K562 (cell line): ENCODE results near the gene ARHGEF12. TPM values are rescaled to one million over a fixed set of nuclear protein-coding genes. Genes with fewer than 3 reads are reported as not detected.
A peak's percentile ranks its signal among the peaks of the same experiment; 100 is the strongest.

Experiments used
- BHLHE40 ChIP-seq: IDR thresholded peaks from 2 replicates; pipeline ENCODE4 v1.6.1; 2011; ENCODE audit warnings: low read length, improper control_type of control experiment
- EP400 ChIP-seq: fragments of 450-650 bp; IDR thresholded peaks from 2 replicates; pipeline ENCODE4 v1.6.1; 2017; ENCODE audit warnings: antibody characterized with exemption, mild to moderate bottlenecking, moderate library complexity
- GATAD2A ChIP-seq: fragments of 450-650 bp; IDR thresholded peaks from 2 replicates; pipeline ENCODE4 v1.6.1; 2017
- HMG20A ChIP-seq: fragments of 450-650 bp; formaldehyde crosslinking; conservative IDR thresholded peaks from 2 replicates; pipeline ENCODE4 v1.4.0; 2020; ENCODE audit warnings: mild to moderate bottlenecking, mixed read lengths
- JUN ChIP-seq, 2 experiments: sonication (generic) in 1 of 2; formaldehyde crosslinking in 1 of 2; IDR thresholded peaks; 2 replicates each; pipeline versions ENCODE4 v1.6.1 to v1.8.0; 2012 to 2022; ENCODE audit warnings: borderline replicate concordance in 2 of 2, mild to moderate bottlenecking in 2 of 2, improper control_type of control experiment in 1 of 2, low read depth in 1 of 2, low read length in 1 of 2, missing genetic modification reagents in 1 of 2
- LCOR ChIP-seq: sonication (generic); formaldehyde crosslinking; IDR thresholded peaks from 2 replicates; pipeline ENCODE4 v1.8.0; 2022; ENCODE audit warnings: mild to moderate bottlenecking, missing genetic modification reagents
- LEF1 ChIP-seq: fragments of 450-650 bp; IDR thresholded peaks from 2 replicates; pipeline ENCODE4 v1.6.1; 2016; ENCODE audit warnings: mild to moderate bottlenecking
- NFIC ChIP-seq: fragments of 450-650 bp; IDR thresholded peaks from 2 replicates; pipeline ENCODE4 v1.6.1; 2017; ENCODE audit warnings: mild to moderate bottlenecking, inconsistent platforms
- RBBP5 ChIP-seq: fragments of 200-600 bp; sonication (generic); IDR thresholded peaks from 2 replicates; pipeline ENCODE4 v1.6.1; 2012; ENCODE audit warnings: borderline replicate concordance, mild to moderate bottlenecking, low read length, control low read depth, inconsistent platforms; ENCODE audit not compliant: insufficient read depth, poor library complexity, severe bottlenecking
- RBFOX2 ChIP-seq: fragments of 200-400 bp; formaldehyde crosslinking; IDR thresholded peaks from 2 replicates; pipeline ENCODE4 v1.6.1; 2017; ENCODE audit warnings: low read depth, mild to moderate bottlenecking, low read length, moderate library complexity
- SIRT6 ChIP-seq: IDR thresholded peaks from one replicate; pipeline ENCODE4 v1.6.1; 2012; ENCODE audit warnings: low read depth, mild to moderate bottlenecking, control low read depth, inconsistent platforms, low read length, moderate library complexity
- YBX1 ChIP-seq: fragments of 450-650 bp; IDR thresholded peaks from 2 replicates; pipeline ENCODE4 v1.7.1; 2016; ENCODE audit warnings: mild to moderate bottlenecking
- YY1 ChIP-seq, 3 experiments: IDR thresholded peaks; 2 replicates each; pipeline ENCODE4 v1.6.1; 2011; ENCODE audit warnings: low read length in 2 of 3, mild to moderate bottlenecking in 2 of 3, moderate library complexity in 2 of 3, borderline replicate concordance in 1 of 3, control low read depth in 1 of 3, low read depth in 1 of 3; ENCODE audit not compliant: insufficient read depth in 3 of 3, insufficient replicate concordance in 2 of 3, control insufficient read depth in 1 of 3, insufficient read length in 1 of 3; ENCODE audit errors: extremely low read depth in 1 of 3
- ZNF274 ChIP-seq: IDR thresholded peaks from 2 replicates; pipeline ENCODE4 v1.6.1; 2011; ENCODE audit warnings: low read depth, mild to moderate bottlenecking, low read length, moderate library complexity, borderline replicate concordance
- ZNF778 ChIP-seq: fragments of 450-650 bp; formaldehyde crosslinking; IDR thresholded peaks from 2 replicates; pipeline ENCODE4 v1.4.0; 2020; ENCODE audit warnings: mild to moderate bottlenecking, moderate library complexity
- polyA plus RNA-seq, 8 experiments: library from polyadenylated mRNA; depleted of rRNA in 4 of 8; stranded (reverse) in 5 of 8; unstranded in 3 of 8; fragments of >200 nt; fragmentation: Nextera tagmentation in 2 of 8; fragmentation: Illumina TruSeq in 1 of 8; extraction: Ambion mirVana in 2 of 8; extraction: Trizol in 1 of 8; gene quantifications; 2 replicates each; pipeline versions ENCODE4 v1.2.1 to v1.2.3, GENCODE V29; 2011 to 2014; ENCODE audit warnings: inconsistent platforms in 1 of 8, missing spikeins in 1 of 8
- total RNA-seq, 7 experiments: library from RNA; depleted of rRNA in 6 of 7; stranded (reverse); fragments of >200 nt in 6 of 7; fragmentation: Illumina TruSeq in 2 of 7; extraction: Trizol in 2 of 7; gene quantifications; 2 replicates each; pipeline versions ENCODE4 v1.2.1 to v1.2.3, GENCODE V29; 2011 to 2021; ENCODE audit warnings: low replicate concordance in 1 of 7
- TF ChIP-seq, protein P1 (sequence below): fragments of 250-450 bp; sonication (Bioruptor Pico); IDR thresholded peaks from 2 replicates; pipeline ENCODE4 v1.8.0; 2021; ENCODE audit warnings: moderate library complexity, mild to moderate bottlenecking, inconsistent platforms
- TF ChIP-seq, protein P2 (sequence below): fragments of 450-650 bp; IDR thresholded peaks from 2 replicates; pipeline ENCODE4 v1.6.1; 2016
- TF ChIP-seq, protein P3 (sequence below): IDR thresholded peaks from 2 replicates; pipeline ENCODE4 v1.6.1; 2016; ENCODE audit warnings: missing genetic modification characterization, missing compliant biosample characterization
- TF ChIP-seq, protein P4 (sequence below): fragments of 450-650 bp; IDR thresholded peaks from 2 replicates; pipeline ENCODE4 v1.6.1; 2016; ENCODE audit warnings: borderline replicate concordance

The ARHGEF12 gene
- total and polyA plus RNA-seq, 9 of the 15 experiments (the other 6 are each of a cell fraction or from before 2014, with no cell fraction given) = 3.5 to 51.7 (median 29.5) TPM

DNA sequence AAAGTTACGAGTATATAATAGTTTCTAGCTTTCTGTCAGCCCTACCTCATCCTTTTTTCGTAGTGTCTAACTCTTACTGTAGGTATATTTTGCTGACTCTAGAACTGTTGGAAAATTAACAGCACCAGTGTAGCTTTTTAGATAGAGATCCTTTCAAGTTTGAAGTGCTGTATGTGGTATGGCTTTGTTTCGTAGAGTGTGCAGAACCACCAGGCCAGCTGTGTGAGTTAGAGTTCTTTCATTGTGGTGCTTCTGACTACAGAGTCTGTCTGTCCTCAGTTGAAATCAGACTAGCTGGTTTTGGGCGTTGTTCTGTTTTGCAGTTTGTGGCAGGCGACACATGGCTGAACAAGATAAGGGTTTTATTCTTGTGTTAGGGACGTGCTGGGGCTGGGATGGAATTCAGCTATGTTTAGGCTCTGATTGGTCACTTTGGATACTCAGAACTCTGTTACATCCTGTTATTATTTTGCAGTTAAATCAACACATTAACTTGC is 3.2 kb downstream of the ARHGEF12 start (continued):
- TF ChIP-seq, protein P1, sequence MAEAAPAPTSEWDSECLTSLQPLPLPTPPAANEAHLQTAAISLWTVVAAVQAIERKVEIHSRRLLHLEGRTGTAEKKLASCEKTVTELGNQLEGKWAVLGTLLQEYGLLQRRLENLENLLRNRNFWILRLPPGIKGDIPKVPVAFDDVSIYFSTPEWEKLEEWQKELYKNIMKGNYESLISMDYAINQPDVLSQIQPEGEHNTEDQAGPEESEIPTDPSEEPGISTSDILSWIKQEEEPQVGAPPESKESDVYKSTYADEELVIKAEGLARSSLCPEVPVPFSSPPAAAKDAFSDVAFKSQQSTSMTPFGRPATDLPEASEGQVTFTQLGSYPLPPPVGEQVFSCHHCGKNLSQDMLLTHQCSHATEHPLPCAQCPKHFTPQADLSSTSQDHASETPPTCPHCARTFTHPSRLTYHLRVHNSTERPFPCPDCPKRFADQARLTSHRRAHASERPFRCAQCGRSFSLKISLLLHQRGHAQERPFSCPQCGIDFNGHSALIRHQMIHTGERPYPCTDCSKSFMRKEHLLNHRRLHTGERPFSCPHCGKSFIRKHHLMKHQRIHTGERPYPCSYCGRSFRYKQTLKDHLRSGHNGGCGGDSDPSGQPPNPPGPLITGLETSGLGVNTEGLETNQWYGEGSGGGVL (CRISPR knock-in tag) = no peak
- TF ChIP-seq BHLHE40 = peak; percentile 92
- peak; percentile 79 for TF ChIP-seq NFIC
- TF ChIP-seq, protein P2, sequence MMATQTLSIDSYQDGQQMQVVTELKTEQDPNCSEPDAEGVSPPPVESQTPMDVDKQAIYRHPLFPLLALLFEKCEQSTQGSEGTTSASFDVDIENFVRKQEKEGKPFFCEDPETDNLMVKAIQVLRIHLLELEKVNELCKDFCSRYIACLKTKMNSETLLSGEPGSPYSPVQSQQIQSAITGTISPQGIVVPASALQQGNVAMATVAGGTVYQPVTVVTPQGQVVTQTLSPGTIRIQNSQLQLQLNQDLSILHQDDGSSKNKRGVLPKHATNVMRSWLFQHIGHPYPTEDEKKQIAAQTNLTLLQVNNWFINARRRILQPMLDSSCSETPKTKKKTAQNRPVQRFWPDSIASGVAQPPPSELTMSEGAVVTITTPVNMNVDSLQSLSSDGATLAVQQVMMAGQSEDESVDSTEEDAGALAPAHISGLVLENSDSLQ = peak; percentile 52; the same call in 1 of the 2 replicates
- TF ChIP-seq, protein P3, sequence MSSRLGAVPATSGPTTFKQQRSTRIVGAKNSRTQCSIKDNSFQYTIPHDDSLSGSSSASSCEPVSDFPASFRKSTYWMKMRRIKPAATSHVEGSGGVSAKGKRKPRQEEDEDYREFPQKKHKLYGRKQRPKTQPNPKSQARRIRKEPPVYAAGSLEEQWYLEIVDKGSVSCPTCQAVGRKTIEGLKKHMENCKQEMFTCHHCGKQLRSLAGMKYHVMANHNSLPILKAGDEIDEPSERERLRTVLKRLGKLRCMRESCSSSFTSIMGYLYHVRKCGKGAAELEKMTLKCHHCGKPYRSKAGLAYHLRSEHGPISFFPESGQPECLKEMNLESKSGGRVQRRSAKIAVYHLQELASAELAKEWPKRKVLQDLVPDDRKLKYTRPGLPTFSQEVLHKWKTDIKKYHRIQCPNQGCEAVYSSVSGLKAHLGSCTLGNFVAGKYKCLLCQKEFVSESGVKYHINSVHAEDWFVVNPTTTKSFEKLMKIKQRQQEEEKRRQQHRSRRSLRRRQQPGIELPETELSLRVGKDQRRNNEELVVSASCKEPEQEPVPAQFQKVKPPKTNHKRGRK = no peak
- no peak for TF ChIP-seq YBX1
- TF ChIP-seq YY1 (IDR thresholded peaks at IDR 0.05; ENCODE audit: borderline replicate concordance in 1 of 3, control insufficient read depth in 1 of 3, extremely low read depth in 1 of 3, insufficient read depth in 3 of 3, insufficient read length in 1 of 3, insufficient replicate concordance in 2 of 3, low read depth in 1 of 3, low read length in 2 of 3) = peak in 1 of 3 experiments; percentile 57
- TF ChIP-seq ZNF778 (CRISPR knock-in tag) = no peak
- TF ChIP-seq EP400 = peak; percentile 50; the same call in 1 of the 2 replicates
- peak; percentile 54 for TF ChIP-seq RBFOX2
- peak; percentile 83 for TF ChIP-seq LEF1
- peak; percentile 92; the same call in 1 of the 2 replicates for TF ChIP-seq LCOR
- TF ChIP-seq SIRT6 = no peak
- TF ChIP-seq HMG20A (CRISPR knock-in tag) = no peak
- peak; percentile 66; the same call in 1 of the 2 replicates for TF ChIP-seq ZNF274
- TF ChIP-seq, protein P4, sequence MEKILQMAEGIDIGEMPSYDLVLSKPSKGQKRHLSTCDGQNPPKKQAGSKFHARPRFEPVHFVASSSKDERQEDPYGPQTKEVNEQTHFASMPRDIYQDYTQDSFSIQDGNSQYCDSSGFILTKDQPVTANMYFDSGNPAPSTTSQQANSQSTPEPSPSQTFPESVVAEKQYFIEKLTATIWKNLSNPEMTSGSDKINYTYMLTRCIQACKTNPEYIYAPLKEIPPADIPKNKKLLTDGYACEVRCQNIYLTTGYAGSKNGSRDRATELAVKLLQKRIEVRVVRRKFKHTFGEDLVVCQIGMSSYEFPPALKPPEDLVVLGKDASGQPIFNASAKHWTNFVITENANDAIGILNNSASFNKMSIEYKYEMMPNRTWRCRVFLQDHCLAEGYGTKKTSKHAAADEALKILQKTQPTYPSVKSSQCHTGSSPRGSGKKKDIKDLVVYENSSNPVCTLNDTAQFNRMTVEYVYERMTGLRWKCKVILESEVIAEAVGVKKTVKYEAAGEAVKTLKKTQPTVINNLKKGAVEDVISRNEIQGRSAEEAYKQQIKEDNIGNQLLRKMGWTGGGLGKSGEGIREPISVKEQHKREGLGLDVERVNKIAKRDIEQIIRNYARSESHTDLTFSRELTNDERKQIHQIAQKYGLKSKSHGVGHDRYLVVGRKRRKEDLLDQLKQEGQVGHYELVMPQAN = no peak
- no peak for TF ChIP-seq RBBP5
- no peak for TF ChIP-seq GATAD2A
- TF ChIP-seq JUN (IDR thresholded peaks at IDR 0.05; ENCODE audit: borderline replicate concordance, low read depth, low read length) = peak; percentile 46; the same call in 1 of the 2 replicates
- no peak for TF ChIP-seq JUN (CRISPR knock-in tag; IDR thresholded peaks at IDR 0.05; ENCODE audit: borderline replicate concordance)
